H1 (cell line): ENCODE results near the gene TLE5.

Experiments
- BCL11A ChIP-seq, 2 experiments: IDR thresholded peaks; one replicate each; pipeline ENCODE4 v1.6.1; 2011; ENCODE audit warnings: low read depth in 2 of 2, low read length in 2 of 2, mild to moderate bottlenecking in 2 of 2
- EZH2 ChIP-seq: fragments of 200-600 bp; sonication (generic); IDR thresholded peaks from 2 replicates; pipeline ENCODE4 v1.7.1; 2012; ENCODE audit warnings: low read depth, mild to moderate bottlenecking, moderate library complexity, low read length, inconsistent platforms; ENCODE audit not compliant: severe bottlenecking
- GABPA ChIP-seq: IDR thresholded peaks from 2 replicates; pipeline ENCODE4 v1.6.1; 2011; ENCODE audit warnings: mild to moderate bottlenecking, low read length, moderate library complexity, borderline replicate concordance; ENCODE audit not compliant: insufficient read depth
- SIN3A ChIP-seq, 2 experiments: IDR thresholded peaks in 1 of 2; conservative IDR thresholded peaks in 1 of 2; 2 replicates each; pipeline ENCODE4 v1.6.1; 2011 to 2012; ENCODE audit warnings: low read length in 2 of 2, improper control_type of control experiment in 1 of 2, low read depth in 1 of 2, mild to moderate bottlenecking in 1 of 2
- YY1 ChIP-seq: IDR thresholded peaks from 2 replicates; pipeline ENCODE4 v1.6.1; 2011; ENCODE audit warnings: low read depth, mild to moderate bottlenecking, low read length
- TF ChIP-seq, protein P1 (sequence below): IDR thresholded peaks from 2 replicates; pipeline ENCODE4 v1.6.1; 2011; ENCODE audit warnings: low read depth, mild to moderate bottlenecking, low read length; ENCODE audit not compliant: insufficient read depth
- TF ChIP-seq, protein P2 (sequence below), 3 experiments: IDR thresholded peaks; 1 replicate in 2 of 3; 2 replicates in 1 of 3; pipeline versions ENCODE4 v1.5.1 to v1.6.1; 2011; ENCODE audit warnings: low read length in 3 of 3, mild to moderate bottlenecking in 3 of 3, inconsistent platforms in 2 of 3, low read depth in 1 of 3, moderate library complexity in 1 of 3; ENCODE audit not compliant: insufficient read depth in 1 of 3; ENCODE audit errors: control extremely low read depth in 1 of 3

DNA sequence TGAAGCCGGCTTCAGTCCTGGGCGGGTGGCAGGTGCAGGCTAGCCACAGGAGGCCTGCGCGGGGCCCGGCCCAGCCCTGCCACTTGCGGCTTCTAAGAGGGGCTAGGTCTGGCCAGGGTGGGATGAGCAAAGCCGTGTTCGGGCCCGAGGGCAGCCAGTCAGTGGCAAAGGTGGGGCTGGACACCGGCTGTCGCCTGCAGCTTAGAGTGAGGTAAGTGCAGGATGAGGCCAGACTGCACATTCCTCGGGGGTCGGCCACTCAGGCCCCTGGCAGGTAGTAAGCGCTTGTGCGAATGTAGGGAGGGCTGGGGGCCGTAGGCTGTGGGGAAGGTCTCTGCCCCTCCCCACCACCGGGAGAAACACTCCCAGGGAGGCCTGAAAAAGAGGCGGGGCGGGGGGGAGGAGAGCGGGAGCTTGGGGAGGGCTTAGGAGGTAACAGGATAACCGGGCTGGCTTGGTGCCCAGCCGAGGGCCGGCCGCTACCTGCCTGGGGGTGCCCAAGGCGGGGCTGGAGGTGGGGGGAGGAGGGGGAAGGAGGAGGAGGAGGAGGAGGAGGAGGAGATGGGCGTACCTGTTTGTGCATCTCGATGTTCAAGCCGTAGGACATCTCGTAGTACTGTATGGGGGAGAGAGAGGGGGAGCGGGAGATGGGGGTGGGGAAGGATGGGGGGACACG, 6.4 kb downstream of the TLE5 start:
- TF ChIP-seq EZH2, result no peak
- TF ChIP-seq SIN3A (conservative IDR thresholded peaks at IDR 0.05 in 1 of 2, IDR thresholded peaks at IDR 0.05 in 1 of 2; ENCODE audit: low read depth in 1 of 2, low read length in 2 of 2), result no peak
- TF ChIP-seq, protein P1, sequence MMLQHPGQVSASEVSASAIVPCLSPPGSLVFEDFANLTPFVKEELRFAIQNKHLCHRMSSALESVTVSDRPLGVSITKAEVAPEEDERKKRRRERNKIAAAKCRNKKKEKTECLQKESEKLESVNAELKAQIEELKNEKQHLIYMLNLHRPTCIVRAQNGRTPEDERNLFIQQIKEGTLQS, result no peak
- no peak for TF ChIP-seq BCL11A (IDR thresholded peaks at IDR 0.05; ENCODE audit: low read depth in 2 of 2, low read length in 2 of 2)
- no peak for TF ChIP-seq YY1
- TF ChIP-seq, protein P2, sequence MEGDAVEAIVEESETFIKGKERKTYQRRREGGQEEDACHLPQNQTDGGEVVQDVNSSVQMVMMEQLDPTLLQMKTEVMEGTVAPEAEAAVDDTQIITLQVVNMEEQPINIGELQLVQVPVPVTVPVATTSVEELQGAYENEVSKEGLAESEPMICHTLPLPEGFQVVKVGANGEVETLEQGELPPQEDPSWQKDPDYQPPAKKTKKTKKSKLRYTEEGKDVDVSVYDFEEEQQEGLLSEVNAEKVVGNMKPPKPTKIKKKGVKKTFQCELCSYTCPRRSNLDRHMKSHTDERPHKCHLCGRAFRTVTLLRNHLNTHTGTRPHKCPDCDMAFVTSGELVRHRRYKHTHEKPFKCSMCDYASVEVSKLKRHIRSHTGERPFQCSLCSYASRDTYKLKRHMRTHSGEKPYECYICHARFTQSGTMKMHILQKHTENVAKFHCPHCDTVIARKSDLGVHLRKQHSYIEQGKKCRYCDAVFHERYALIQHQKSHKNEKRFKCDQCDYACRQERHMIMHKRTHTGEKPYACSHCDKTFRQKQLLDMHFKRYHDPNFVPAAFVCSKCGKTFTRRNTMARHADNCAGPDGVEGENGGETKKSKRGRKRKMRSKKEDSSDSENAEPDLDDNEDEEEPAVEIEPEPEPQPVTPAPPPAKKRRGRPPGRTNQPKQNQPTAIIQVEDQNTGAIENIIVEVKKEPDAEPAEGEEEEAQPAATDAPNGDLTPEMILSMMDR (IDR thresholded peaks at IDR 0.05; ENCODE audit: control extremely low read depth in 1 of 3, insufficient read depth in 1 of 3, low read depth in 1 of 3, low read length in 3 of 3), result no peak
- TF ChIP-seq GABPA, result 0 out of 2 replicates have a peak, but pooled peaks have one; percentile 7
